ENCODE measurements around the gene SSR4.

Gene SSR4

DNA sequence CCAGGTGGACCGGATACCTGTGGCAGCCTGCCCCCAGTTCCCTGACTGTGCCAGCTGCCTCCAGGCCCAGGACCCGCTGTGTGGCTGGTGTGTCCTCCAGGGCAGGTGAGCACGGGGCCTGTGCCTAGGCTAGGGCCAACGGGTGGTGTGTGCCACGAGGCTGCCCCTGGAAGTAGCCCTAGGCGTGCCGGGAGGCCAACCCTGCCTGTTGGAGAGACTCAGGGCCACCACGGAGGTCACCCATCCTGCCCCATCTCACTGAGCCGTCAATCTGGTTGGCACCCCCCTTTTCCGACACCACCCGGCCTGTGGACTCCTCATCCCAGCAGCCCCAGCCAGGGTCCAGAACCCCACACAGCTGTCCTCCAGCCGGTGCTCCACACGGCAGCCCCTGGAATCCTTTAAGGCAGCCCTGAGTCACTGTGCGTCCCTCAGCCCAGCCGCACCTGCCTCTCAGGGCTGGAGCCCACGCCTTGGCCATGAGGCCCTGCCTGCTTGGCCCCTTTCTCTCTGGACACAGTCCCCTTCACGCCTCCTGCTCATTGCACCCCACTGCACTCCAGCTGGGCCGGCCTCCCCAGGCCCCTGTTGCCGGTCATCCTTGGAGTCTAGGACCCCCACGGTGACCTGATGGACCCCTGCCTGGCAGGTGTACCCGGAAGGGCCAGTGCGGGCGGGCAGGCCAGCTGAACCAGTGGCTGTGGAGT is 25.2 kb upstream of the SSR4 start:
- DNase-seq (ENCODE audit: low read depth in 2 of 2): no peak

DNA sequence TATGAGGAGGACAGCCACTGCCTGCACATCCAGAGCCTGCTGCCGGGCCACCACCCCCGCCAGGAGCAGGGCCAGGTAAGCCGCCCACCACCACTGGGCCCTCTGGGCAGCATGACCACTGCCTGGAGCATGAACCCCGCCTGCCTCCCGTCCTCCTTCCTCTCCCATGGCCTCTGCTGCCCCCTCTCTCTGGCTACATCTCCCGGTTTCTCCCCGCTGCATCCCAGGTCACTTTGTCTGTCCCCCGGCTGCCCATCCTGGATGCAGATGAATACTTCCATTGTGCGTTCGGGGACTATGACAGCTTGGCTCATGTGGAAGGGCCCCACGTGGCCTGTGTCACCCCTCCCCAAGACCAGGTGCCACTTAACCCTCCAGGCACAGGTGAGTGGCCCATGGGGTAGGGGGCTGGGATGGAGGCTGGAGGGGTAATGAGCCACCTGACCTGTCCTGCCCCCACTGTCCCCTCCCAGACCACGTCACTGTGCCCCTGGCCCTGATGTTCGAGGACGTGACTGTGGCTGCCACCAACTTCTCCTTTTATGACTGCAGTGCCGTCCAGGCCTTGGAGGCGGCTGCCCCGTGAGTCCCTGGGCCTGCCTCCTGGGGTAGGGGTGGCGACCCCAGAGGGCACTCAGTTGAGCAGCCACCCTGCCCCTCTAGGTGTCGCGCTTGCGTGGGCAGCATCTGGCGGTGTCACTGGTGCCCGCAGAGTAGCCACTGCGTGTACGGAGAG is 24.4 kb upstream of the SSR4 start:
- DNase-seq (ENCODE audit: low read depth in 2 of 2): no peak

DNA sequence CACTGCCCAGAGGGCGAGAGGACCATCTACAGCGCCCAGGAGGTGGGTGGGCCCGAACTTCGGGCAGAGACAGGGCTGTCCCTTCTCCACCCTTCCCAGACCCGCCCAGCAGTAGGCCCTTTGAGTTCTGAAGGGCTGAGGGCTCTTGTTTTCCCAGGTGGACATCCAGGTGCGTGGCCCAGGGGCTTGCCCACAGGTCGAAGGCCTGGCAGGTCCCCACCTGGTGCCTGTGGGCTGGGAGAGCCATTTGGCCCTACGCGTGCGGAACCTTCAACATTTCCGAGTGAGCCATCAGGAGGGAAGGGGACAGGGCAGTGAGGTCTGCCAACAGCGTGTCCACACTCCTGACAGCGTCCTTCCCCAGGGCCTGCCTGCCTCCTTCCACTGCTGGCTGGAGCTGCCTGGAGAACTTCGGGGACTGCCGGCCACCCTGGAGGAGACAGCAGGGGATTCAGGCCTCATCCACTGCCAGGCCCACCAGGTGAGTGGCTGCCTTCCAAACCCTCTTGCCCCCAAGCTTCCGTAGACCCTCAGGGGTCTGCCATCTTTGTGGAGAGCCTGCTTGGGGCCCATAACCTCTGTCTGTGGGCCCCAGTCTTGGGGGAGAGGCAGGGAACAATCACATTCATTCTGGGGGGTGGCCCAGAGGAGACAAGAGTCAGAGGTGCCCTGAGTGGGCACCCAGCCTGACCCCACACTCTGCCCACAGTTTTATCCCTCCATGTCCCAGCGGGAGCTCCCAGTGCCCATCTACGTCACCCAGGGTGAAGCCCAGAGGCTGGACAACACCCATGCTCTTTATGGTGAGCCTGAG is 23.7 kb upstream of the SSR4 start:
- no peak for DNase-seq (ENCODE audit: low read depth in 2 of 2)

DNA sequence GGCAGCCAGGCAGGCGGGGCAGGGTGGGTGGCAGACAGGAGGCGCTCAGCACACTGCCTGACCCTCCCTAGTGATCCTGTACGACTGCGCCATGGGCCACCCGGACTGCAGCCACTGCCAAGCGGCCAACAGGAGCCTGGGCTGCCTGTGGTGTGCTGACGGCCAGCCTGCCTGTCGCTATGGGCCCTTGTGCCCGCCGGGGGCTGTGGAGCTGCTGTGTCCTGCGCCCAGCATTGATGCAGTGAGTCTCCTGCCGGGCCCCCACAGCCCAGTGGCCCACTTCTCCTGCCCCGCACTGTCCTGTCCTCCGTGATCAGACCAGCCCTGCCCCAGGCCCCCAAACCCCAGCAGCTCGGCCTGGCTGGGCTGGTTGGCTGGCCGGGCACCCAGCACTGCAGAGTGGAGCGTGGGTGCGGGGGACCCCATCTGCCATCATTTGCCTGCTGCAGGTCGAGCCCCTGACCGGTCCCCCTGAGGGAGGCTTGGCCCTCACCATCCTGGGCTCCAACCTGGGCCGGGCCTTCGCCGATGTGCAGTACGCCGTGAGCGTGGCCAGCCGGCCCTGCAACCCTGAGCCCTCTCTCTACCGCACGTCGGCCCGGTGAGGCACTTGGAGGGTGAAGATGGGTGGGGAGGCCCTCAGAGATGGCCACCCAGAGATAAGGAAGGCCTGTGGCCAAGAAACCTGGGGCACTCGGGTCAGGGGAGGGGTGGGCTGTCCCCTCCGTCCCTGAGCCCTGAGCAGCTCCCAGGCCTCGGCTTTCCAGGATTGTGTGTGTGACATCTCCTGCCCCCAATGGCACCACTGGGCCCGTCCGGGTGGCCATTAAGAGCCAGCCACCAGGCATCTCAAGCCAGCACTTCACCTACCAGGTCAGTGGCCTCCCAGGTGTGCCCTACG is 22.8 kb upstream of the SSR4 start:
- DNase-seq (ENCODE audit: low read depth in 2 of 2): no peak

DNA sequence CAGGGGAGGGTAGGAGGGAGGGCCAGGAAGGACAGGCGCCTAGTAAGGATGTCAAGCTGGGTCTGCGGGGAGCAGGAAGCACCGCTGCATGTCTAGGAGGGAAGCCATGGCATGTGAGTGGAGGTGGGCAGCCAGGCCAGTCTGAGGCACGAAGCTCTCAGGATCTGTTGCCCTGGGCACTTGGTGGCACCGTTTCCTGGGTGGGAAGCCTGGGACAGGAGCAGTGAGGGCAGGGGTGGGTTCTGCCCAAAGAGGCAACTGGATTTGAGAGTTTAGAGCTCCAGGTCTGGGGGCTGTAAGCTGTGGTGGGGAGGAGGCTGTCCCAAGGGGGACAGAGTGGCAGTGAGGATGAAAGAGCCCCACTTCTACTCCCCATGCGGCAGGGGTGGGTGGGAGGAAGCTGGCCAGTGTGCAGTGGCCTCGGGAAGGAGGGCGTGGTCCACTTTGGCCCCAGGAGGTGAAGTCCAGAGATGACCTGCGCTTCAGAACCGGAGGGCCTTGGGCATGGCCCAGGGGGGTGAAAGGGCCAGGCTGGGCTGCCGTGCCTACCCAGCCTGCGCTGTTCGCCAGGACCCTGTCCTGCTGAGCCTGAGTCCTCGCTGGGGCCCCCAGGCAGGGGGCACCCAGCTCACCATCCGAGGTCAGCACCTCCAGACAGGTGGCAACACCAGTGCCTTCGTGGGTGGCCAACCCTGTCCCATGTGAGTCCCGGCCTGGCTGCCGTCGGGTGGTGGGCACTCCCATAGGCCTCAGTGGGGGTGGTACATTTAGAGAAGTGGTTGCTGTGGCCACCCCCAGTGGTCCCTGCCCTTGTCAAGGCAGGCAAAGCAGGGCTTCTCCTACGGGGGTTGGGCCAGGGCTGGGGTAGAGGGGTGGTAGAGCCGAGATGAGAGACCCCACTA is 21.9 kb upstream of the SSR4 start:
- no peak for DNase-seq (ENCODE audit: low read depth in 2 of 2)

DNA sequence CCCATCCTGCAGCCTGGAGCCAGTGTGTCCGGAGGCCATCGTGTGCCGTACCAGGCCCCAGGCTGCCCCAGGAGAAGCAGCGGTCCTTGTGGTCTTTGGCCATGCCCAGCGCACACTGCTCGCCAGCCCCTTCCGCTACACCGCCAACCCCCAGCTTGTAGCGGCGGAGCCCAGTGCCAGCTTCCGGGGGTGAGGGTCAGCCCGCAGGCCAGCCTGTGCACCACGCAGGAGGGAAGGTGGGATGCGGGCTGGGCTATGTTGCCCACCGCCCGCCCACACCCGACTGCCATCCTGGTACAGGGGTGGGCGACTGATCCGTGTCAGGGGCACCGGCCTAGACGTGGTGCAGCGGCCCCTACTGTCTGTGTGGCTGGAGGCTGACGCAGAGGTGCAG is 21.3 kb upstream of the SSR4 start:
- DNase-seq (ENCODE audit: low read depth in 2 of 2): no peak

DNA sequence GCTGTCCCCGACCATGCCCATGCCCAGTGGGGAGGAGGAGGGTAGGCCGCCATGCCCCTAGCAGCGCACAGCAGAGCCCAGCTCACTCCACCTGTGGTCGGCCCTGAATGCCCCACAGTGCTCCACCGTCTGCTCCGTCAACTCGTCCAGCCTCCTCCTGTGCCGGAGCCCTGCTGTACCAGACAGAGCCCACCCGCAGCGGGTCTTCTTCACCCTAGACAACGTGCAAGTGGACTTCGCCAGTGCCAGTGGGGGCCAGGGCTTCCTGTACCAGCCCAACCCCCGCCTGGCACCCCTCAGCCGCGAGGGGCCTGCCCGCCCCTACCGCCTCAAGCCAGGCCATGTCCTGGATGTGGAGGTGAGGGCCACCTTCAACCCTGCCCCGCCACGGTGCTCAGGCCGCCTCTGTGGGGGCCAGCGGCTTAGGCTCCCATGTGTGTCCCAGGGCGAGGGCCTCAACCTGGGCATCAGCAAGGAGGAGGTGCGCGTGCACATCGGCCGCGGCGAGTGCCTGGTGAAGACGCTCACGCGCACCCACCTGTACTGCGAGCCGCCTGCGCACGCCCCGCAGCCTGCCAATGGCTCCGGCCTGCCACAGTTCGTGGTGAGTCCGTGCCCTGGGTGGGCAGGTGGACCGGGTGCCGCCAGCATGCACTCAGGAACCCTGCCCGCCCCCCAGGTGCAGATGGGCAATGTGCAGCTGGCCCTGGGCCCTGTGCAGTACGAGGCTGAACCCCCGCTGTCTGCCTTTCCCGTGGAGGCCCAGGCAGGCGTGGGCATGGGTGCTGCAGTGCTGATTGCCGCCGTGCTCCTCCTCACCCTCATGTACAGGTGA is 20.5 kb upstream of the SSR4 start:
- DNase-seq (ENCODE audit: low read depth in 2 of 2): no peak

DNA sequence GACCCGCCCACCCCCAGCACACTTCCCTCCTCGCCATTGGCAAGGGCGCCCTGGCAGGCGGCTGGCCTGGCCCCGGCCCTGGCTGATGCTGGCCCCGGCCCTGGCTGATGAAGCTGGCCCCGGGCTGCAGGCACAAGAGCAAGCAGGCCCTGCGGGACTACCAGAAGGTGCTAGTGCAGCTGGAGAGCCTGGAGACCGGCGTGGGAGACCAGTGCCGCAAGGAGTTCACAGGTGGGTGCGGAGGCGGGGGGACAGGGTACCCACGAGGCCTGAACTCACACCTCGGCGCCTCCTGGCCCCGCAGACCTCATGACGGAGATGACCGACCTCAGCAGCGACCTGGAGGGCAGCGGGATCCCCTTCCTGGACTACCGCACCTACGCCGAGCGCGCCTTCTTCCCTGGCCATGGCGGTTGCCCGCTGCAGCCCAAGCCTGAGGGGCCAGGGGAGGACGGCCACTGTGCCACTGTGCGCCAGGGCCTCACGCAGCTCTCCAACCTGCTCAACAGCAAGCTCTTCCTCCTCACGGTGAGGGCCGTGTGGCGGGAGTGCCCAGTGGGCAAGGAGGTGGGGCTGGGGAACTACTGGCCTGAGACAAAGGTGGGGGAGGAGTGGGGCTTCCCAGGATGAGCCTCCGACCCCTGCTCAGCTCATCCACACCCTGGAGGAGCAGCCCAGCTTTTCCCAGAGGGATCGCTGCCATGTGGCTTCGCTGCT is 19.7 kb upstream of the SSR4 start:
- no peak for DNase-seq (ENCODE audit: low read depth in 2 of 2)

DNA sequence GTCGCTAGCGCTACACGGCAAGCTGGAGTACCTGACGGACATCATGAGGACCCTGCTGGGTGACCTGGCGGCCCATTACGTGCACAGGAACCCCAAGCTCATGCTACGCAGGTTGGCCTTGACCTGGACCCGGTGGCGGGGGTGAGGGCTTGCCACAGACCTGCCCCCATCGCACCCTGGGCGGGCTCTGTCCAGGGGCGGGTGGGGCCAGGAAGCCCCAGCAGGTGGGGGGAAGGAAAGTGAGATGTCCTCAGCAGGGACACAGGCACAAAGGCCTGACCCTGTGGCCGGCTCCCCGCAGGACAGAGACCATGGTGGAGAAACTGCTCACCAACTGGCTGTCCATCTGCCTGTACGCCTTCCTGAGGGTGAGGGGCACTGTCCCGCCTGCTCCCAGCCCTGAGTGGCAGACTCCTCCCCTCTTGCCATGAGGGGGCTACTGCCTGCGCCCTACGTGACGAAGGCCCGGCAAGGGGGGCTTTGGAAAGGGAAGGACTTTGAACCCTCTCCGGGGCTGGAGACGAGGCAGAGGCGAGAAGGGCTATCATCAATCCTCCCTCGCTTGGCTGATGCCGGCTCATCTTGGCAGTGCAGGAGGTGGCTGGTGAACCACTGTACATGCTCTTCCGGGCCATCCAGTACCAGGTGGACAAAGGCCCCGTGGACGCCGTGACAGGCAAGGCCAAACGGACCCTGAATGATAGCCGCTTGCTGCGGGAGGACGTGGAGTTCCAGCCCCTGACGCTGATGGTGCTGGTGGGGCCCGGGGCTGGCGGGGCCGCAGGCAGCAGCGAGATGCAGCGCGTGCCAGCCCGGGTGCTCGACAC is 19.0 kb upstream of the SSR4 start:
- DNase-seq (ENCODE audit: low read depth in 2 of 2): no peak

DNA sequence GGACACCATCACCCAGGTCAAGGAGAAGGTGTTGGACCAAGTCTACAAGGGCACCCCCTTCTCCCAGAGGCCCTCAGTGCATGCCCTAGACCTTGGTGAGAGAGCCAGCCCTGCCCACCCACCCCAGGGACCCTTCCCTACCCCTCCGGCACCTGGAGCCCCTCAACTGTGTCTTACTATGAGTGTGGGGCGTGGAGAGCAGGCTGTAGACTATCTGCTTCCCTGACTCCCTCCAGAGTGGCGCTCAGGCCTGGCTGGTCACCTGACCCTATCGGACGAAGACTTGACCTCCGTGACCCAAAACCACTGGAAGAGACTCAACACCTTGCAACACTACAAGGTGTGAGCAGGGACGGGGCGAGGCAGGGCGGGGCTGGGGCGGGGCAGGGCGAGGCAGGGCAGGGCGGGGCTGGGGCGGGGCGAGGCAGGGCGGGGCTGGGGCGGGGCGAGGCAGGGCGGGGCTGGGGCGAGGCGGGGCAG is 18.3 kb upstream of the SSR4 start:
- no peak for DNase-seq (ENCODE audit: low read depth in 2 of 2)

DNA sequence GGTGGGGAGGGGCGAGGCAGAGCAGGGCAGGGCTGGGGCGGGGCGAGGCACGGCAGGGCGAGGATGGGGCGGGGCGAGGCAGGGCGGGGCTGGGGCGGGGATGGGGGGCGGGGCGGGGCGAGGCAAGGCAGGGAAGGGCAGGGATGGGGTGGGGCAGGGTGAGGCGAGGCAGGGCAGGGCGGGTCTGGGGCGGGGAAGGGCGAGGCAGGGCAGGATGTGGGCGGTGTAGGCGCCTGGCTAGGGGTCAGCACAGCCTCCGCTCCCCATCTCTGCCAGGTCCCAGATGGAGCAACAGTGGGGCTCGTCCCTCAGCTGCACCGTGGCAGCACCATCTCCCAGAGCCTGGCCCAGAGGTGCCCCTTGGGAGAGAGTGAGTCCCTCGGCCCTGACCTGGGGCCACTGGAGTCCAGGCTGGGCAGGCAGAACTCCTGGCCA is 17.8 kb upstream of the SSR4 start:
- no peak for DNase-seq (ENCODE audit: low read depth in 2 of 2)

DNA sequence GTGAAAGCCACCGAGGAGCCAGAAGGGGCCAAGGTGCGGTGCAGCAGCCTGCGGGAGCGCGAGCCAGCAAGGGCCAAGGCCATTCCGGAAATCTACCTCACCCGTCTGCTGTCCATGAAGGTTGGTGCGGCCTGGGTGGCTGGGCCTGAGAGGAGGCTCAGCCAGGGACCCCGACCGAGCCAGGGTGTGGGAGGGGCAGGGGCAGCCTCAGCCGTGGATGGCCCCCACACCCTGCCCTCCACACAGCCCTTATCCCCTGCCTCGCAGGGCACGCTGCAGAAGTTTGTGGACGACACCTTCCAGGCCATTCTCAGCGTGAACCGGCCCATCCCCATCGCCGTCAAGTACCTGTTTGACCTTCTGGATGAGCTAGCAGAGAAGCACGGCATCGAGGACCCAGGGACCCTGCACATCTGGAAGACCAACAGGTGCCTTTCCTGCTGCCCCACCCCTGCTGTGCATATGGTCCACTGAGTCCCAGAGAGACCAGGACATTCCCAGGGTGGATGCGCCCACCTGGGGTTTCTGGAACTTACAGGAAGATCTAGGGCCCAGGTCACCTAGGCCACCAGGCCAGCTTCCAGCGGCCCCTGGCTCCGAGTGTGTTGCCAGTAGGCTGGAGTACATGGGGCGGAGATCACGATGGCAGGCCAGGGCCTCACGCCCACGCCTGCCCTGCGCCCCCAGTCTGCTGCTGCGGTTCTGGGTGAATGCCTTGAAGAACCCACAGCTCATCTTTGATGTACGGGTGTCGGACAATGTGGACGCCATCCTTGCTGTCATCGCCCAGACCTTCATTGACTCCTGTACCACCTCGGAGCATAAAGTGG is 17.0 kb upstream of the SSR4 start:
- no peak for DNase-seq (ENCODE audit: low read depth in 2 of 2)

DNA sequence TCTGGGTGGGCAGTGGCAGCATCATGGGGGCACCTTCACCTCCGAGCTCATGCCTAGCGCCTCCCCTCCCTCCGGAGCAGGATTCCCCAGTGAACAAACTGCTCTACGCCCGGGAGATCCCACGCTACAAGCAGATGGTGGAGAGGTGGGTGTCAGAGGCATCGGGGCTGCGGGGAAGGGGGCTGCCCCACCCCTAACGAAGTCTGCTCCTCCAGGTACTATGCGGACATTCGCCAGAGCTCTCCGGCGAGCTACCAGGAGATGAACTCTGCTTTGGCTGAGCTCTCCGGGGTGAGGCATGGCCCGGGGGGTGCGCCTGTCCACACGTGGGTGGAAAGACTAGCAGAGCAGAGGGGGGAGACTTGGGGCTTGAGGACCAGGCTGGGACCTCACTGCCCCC is 16.3 kb upstream of the SSR4 start:
- no peak for DNase-seq (ENCODE audit: low read depth in 2 of 2)

DNA sequence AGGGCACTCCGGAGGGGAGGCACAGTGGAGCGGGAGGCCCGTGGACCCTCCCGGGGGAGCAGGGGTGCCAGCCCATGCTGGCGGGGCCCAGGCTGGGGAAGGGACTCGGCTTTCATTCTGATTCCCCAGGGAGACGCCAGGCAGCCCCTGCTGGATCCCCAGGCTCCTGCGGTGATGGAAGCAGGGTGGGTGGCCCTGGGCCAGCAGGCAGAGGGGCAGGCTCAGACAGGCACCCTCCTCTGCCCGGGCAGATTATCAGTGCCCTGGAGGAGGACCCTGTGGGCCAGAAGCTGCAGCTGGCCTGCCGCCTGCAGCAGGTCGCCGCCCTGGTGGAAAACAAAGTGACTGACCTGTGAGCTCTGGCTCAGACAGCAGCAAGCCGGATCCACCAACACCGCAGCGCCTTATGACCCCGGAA is 15.8 kb upstream of the SSR4 start:
- DNase-seq (ENCODE audit: low read depth in 2 of 2): no peak

DNA sequence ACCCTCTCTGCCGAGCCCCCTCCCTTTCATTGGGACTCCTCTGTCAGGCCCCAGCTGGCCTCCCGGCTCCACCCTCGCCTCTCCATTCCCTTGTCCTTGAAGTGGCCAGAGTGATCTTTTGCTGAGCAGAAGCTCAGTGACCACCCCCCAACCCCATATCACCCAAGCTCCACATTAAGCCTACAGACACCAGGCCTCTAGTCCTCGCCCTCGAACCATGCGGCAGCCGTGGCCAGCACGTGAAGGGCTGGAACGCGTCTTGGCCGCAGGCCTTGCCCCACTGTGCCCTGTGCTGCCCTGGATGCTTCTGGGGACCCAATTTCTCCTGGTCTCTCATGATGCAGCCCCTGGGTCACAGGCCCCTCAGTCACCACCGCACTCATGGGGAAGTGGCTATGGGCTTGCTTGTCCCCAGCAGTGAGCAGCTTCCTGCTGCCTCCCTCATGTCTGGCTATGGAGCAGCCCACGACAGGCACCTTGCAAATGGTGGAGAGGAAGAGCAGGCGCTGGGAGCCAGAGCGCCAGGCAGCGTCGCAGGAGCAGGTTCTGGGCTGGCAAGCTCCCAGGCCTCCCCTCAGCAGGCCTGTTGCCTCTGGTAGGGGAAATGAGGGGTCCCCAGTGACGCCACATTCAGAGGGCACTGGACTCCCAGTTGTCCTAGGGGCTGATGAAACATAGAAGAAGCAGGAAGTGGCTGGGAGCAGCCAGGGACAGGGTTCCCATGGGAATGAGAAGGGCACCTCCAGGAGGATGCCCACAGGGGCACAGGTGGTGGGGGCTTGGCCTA is 14.4 kb upstream of the SSR4 start:
- no peak for DNase-seq (ENCODE audit: low read depth in 2 of 2)
